Cardiac muscle cell (in vitro differentiated cells and primary cell): ENCODE results near the gene DDI2. TPM values are rescaled to one million over a fixed set of nuclear protein-coding genes. Genes with fewer than 3 reads are reported as not detected.

Experiments
- DNase-seq, 2 donors: peaks; one replicate each; pipeline versions ENCODE4 v3.0.0 to v3.0.0-alpha.2; 2010 to 2017; ENCODE audit warnings: low read depth in 1 of 2, low spot score in 1 of 2
- H3K27ac ChIP-seq: fragments of 200-600 bp; sonication (generic); 2 replicates; pipeline ENCODE4 v1.5.1; 2016
- H3K27me3 ChIP-seq: fragments of 200-600 bp; sonication (generic); 2 replicates; pipeline ENCODE4 v1.6.0; 2016; ENCODE audit warnings: control low read depth
- H3K36me3 ChIP-seq: fragments of 200-600 bp; sonication (generic); 2 replicates; pipeline ENCODE4 v1.5.1; 2016; ENCODE audit warnings: control low read depth
- H3K4me1 ChIP-seq: fragments of 200-600 bp; sonication (generic); 2 replicates; pipeline ENCODE4 v1.8.1; 2017; ENCODE audit warnings: low read depth, mild to moderate bottlenecking, mixed run types
- H3K4me3 ChIP-seq: fragments of 200-600 bp; sonication (generic); 2 replicates; pipeline ENCODE4 v1.5.1; 2016; ENCODE audit warnings: mild to moderate bottlenecking
- H3K9me3 ChIP-seq: fragments of 200-600 bp; sonication (generic); 2 replicates; pipeline ENCODE4 v1.5.1; 2017; ENCODE audit warnings: low read depth, mild to moderate bottlenecking, control low read depth
- CTCF ChIP-seq: IDR thresholded peaks from 2 replicates; pipeline ENCODE4 v1.5.1; 2012; ENCODE audit warnings: low read depth, mild to moderate bottlenecking, low read length
- polyA plus RNA-seq: library from polyadenylated mRNA; unstranded; fragments of >200 nt; fragmentation: Nextera tagmentation; extraction: Ambion mirVana; gene quantifications from 2 replicates; pipeline ENCODE4 v1.2.1, GENCODE V29; 2016
- total RNA-seq: library from RNA; depleted of rRNA; stranded (reverse); fragments of >200 nt; gene quantifications from 2 replicates; pipeline ENCODE4 v1.2.3, GENCODE V29; 2016

Gene DDI2
- total and polyA plus RNA-seq, 2 experiments from 2014 or later: 7.4 to 26.8 TPM

- H3K27ac ChIP-seq: no peak overlapping the region
- no peak for DNase-seq
- peaks cover 18% of the 10 kb centered on the region for H3K4me1 ChIP-seq
- peaks cover 8% of the 10 kb centered on the region for H3K36me3 ChIP-seq
- H3K4me3 ChIP-seq: no peak overlapping the region
- no peaks in the 10 kb centered on the region for H3K9me3 ChIP-seq
- no peaks in the 10 kb centered on the region for H3K27me3 ChIP-seq
- no peak for TF ChIP-seq CTCF
Measured at GRCh38 chr1:15712168-15712567, 94.9 kb downstream of the DDI2 start.

- H3K4me3 ChIP-seq: no peak overlapping the region
- peaks cover 27% of the 10 kb centered on the region for H3K4me1 ChIP-seq
- TF ChIP-seq CTCF: no peak
- H3K27ac ChIP-seq: peak overlapping the region; percentile 88
- DNase-seq: peak; percentile 72 to 84
- H3K36me3 ChIP-seq: peaks cover 8% of the 10 kb centered on the region
- no peaks in the 10 kb centered on the region for H3K27me3 ChIP-seq
- H3K9me3 ChIP-seq: no peaks in the 10 kb centered on the region
Measured at GRCh38 chr1:15714406-15715136, 97.3 kb downstream of the DDI2 start.

GRCh38 chr1:15717418-15718125, 100.3 kb downstream of the DDI2 start:
- peaks cover 27% of the 10 kb centered on the region for H3K4me1 ChIP-seq
- H3K27ac ChIP-seq: peak overlapping the region; percentile 91
- TF ChIP-seq CTCF: no peak

GRCh38 chr1:15718199-15718601, 100.9 kb downstream of the DDI2 start:
- peaks cover 32% of the 10 kb centered on the region for H3K36me3 ChIP-seq
- TF ChIP-seq CTCF: no peak

More at GRCh38 chr1:15717418-15718125, 100.3 kb downstream of the DDI2 start:
- Histone ChIP-seq H3K4me3 (no peak overlapping the region), H3K9me3 (no peaks in the 10 kb centered on the region), H3K36me3 (peaks cover 27% of the 10 kb centered on the region), H3K27me3 (no peaks in the 10 kb centered on the region)
- peak in 1 of 2 donors; percentile 69 for DNase-seq

More at GRCh38 chr1:15718199-15718601, 100.9 kb downstream of the DDI2 start:
- Histone ChIP-seq H3K27me3 (no peaks in the 10 kb centered on the region), H3K27ac (peak overlapping the region; percentile 91), H3K9me3 (no peaks in the 10 kb centered on the region), H3K4me1 (peaks cover 27% of the 10 kb centered on the region), H3K4me3 (no peak overlapping the region)
- DNase-seq: no peak

Other genes with a start within 250 kb of the DDI2 start
- 37.9 and 58.2 TPM in 2 replicates for gene EFHD2, start 207.6 kb upstream of the DDI2 start, total RNA-seq
- 43.9 and 60.7 TPM in 2 replicates for gene EFHD2, start 207.6 kb upstream of the DDI2 start, polyA plus RNA-seq
- gene CTRC, start 179.0 kb upstream of the DDI2 start, total RNA-seq: 0.95 TPM in 1 of 2 replicates, not detected in the other
- 0.35 and 0.42 TPM in 2 replicates for gene CTRC, start 179.0 kb upstream of the DDI2 start, polyA plus RNA-seq
- gene CELA2A, start 160.7 kb upstream of the DDI2 start, total RNA-seq: not detected in 2 replicates
- 0.38 TPM in 1 of 2 replicates, not detected in the other for gene CELA2A, start 160.7 kb upstream of the DDI2 start, polyA plus RNA-seq
- not detected in 2 replicates for gene CELA2B, start 141.4 kb upstream of the DDI2 start, total RNA-seq
- gene CELA2B, start 141.4 kb upstream of the DDI2 start, polyA plus RNA-seq: 0.26 TPM in 1 of 2 replicates, not detected in the other
- gene CASP9, start 93.2 kb upstream of the DDI2 start, total RNA-seq: 83.9 and 96.1 TPM in 2 replicates
- 44.7 and 65.9 TPM in 2 replicates for gene CASP9, start 93.2 kb upstream of the DDI2 start, polyA plus RNA-seq
- 13.6 and 17.8 TPM in 2 replicates for gene DNAJC16, start 90.6 kb upstream of the DDI2 start, total RNA-seq
- gene DNAJC16, start 90.6 kb upstream of the DDI2 start, polyA plus RNA-seq: 9.0 and 9.4 TPM in 2 replicates
- 0.45 and 0.70 TPM in 2 replicates for gene AGMAT, start 32.4 kb upstream of the DDI2 start, total RNA-seq
- 0.12 and 0.31 TPM in 2 replicates for gene AGMAT, start 32.4 kb upstream of the DDI2 start, polyA plus RNA-seq
- gene PLEKHM2, start 66.9 kb downstream of the DDI2 start, total RNA-seq: 71.9 and 99.8 TPM in 2 replicates
- 56.8 and 68.3 TPM in 2 replicates for gene PLEKHM2, start 66.9 kb downstream of the DDI2 start, polyA plus RNA-seq
- 6.7 and 6.9 TPM in 2 replicates for gene SLC25A34, start 118.8 kb downstream of the DDI2 start, total RNA-seq
- 1.8 and 2.0 TPM in 2 replicates for gene SLC25A34, start 118.8 kb downstream of the DDI2 start, polyA plus RNA-seq
- gene TMEM82, start 125.0 kb downstream of the DDI2 start, total RNA-seq: 0.51 TPM in 1 of 2 replicates, not detected in the other
- gene TMEM82, start 125.0 kb downstream of the DDI2 start, polyA plus RNA-seq: not detected in 2 replicates
- 141 and 186 TPM in 2 replicates for gene FBLIM1, start 141.3 kb downstream of the DDI2 start, total RNA-seq
- 91.6 and 157 TPM in 2 replicates for gene FBLIM1, start 141.3 kb downstream of the DDI2 start, polyA plus RNA-seq
- gene UQCRHL, start 190.2 kb downstream of the DDI2 start, total RNA-seq: 3.9 and 5.0 TPM in 2 replicates
- 2.5 and 3.2 TPM in 2 replicates for gene UQCRHL, start 190.2 kb downstream of the DDI2 start, polyA plus RNA-seq
- gene SPEN, start 230.2 kb downstream of the DDI2 start, total RNA-seq: 14.8 and 31.6 TPM in 2 replicates
- 25.8 and 35.4 TPM in 2 replicates for gene SPEN, start 230.2 kb downstream of the DDI2 start, polyA plus RNA-seq